SU-DHL-6 (cell line): ENCODE measurements around the gene TMEM41A.

Experiments used
- CTCF ChIP-seq: fragments of 200-600 bp; sonication (generic); IDR thresholded peaks from one replicate; pipeline ENCODE4 v1.5.1; 2017; ENCODE audit warnings: antibody characterized with exemption, mild to moderate bottlenecking, low read length, moderate library complexity; ENCODE audit not compliant: insufficient read depth, poor library complexity, severe bottlenecking
- EZH2phosphoT487 ChIP-seq: fragments of 200-600 bp; sonication (generic), shearing (Covaris generic); conservative IDR thresholded peaks from 2 replicates; pipeline ENCODE4 v1.6.1; 2018; ENCODE audit warnings: mild to moderate bottlenecking, antibody characterized with exemption, low read length, moderate library complexity, mixed read lengths

DNA sequence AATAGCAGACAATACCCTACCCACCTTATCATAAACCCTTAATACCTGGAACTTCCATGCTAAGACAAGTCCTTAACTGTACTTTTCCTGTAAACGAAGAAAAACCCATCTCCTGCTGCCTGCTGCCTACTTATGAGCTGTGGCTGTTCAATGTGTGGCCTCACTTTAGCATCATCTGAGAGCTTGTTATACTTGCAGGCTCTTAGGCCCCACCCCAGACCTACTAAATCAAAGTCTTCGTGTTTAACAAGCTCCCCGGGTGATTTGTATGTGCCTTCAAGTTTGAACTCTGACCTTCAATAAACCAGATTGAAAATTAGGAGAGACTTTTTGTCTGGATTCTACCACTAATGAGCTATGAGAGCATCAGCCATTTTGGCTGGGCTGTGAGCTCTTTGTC, 29.3 kb downstream of the TMEM41A start:
- TF ChIP-seq CTCF (no peak), EZH2phosphoT487 (no peak)
